Activated naive CD4-positive, alpha-beta T cell treated with Interleukin-2 at 50 U/mL for 16 hours (primary cell): ENCODE measurements around the gene TTLL10.
"Not testable (repeated sequence)": the region's sequence is repeated elsewhere in the genome, so short reads cannot be mapped to it uniquely, and the experiment has no call there.

Source experiments
- DNase-seq: peaks from one replicate; pipeline ENCODE4 v3.0.0-alpha.2; 2020

The TTLL10 gene

GRCh38 chr1:1141911-1142250, 31.8 kb upstream of the TTLL10 start:
- DNase-seq, result no peak

GRCh38 chr1:1142352-1142751, 31.3 kb upstream of the TTLL10 start:
- peak; percentile 45 for DNase-seq

- DNase-seq, result no peak
Measured at GRCh38 chr1:1142844-1143243, 30.8 kb upstream of the TTLL10 start.

- no peak for DNase-seq
Measured at GRCh38 chr1:1143636-1144035, 30.0 kb upstream of the TTLL10 start.

- peak; percentile 61 for DNase-seq
Measured at GRCh38 chr1:1144122-1144842, 29.4 kb upstream of the TTLL10 start.

GRCh38 chr1:1144843-1145546, 28.7 kb upstream of the TTLL10 start:
- DNase-seq, result no peak

- DNase-seq, result no peak
Measured at GRCh38 chr1:1145547-1145914, 28.1 kb upstream of the TTLL10 start.

GRCh38 chr1:1146026-1146425, 27.7 kb upstream of the TTLL10 start:
- no peak for DNase-seq

- DNase-seq, result no peak
Measured at GRCh38 chr1:1146596-1146995, 27.1 kb upstream of the TTLL10 start.

- no peak for DNase-seq
Measured at GRCh38 chr1:1148061-1148460, 25.6 kb upstream of the TTLL10 start.

GRCh38 chr1:1148569-1148968, 25.1 kb upstream of the TTLL10 start:
- DNase-seq, result no peak

GRCh38 chr1:1149416-1149815, 24.3 kb upstream of the TTLL10 start:
- DNase-seq, result no peak

- no peak for DNase-seq
Measured at GRCh38 chr1:1150100-1150499, 23.6 kb upstream of the TTLL10 start.

GRCh38 chr1:1151306-1151705, 22.4 kb upstream of the TTLL10 start:
- no peak for DNase-seq

- not testable (repeated sequence) for DNase-seq
Measured at GRCh38 chr1:1152431-1152830, 21.2 kb upstream of the TTLL10 start.

- DNase-seq, result not testable (repeated sequence)
Measured at GRCh38 chr1:1153215-1153614, 20.5 kb upstream of the TTLL10 start.

- no peak for DNase-seq
Measured at GRCh38 chr1:1153874-1154273, 19.8 kb upstream of the TTLL10 start.

- no peak for DNase-seq
Measured at GRCh38 chr1:1155258-1155657, 18.4 kb upstream of the TTLL10 start.

GRCh38 chr1:1156140-1157032, 17.3 kb upstream of the TTLL10 start:
- no peak for DNase-seq

GRCh38 chr1:1157033-1157365, 16.7 kb upstream of the TTLL10 start:
- DNase-seq, result no peak

GRCh38 chr1:1157426-1157913, 16.2 kb upstream of the TTLL10 start:
- DNase-seq, result peak; percentile 60

GRCh38 chr1:1157914-1158710, 15.6 kb upstream of the TTLL10 start:
- peak; percentile 38 for DNase-seq
